ENCODE data around the gene PIGL. TPM values are rescaled to one million over a fixed set of nuclear protein-coding genes. Genes with fewer than 3 reads are reported as not detected.
A peak's percentile ranks its signal among the peaks of the same experiment; 100 is the strongest.

The PIGL gene
- total and polyA plus RNA-seq, 2 of the 4 experiments (the other 2 are of a cell fraction), result 17.9 to 29.5 TPM

DNA sequence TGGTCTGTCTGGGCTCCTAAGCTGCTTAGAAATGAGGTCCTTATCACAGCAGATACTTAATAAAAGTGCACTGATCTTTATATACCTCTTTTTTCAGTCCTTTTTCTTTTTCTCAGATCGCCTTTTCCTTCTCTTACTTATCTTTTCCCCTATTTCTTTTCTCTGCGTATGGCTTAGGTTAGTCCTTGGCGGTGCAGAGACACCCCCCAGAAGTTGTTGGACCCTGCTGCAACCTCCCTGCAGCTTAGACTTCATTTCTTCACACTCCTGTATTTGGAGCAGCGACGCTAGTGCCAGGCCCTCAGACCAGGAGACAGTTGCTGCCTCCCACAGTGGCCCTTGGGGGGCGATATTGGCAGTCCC lies 68.6 kb downstream of the PIGL start:
- peaks cover 3 to 26% of the 10 kb centered on the region in 2 experiments; a peak in 2 of 4 replicates for H3K79me1 ChIP-seq (ENCODE audit: low read depth in 1 of 2, low read length in 2 of 2)
- H3K4ac ChIP-seq (ENCODE audit: low read depth, low read length), result peak overlapping the region; percentile 89
- peaks cover 6% of the 10 kb centered on the region; the same call in 1 of the 2 replicates for H4K20me1 ChIP-seq (ENCODE audit: insufficient read depth, low read length)
- no peak overlapping the region for H3K4me3 ChIP-seq (ENCODE audit: insufficient read depth, low read depth, low read length)
- peaks cover 24% of the 10 kb centered on the region for H3K4me1 ChIP-seq (ENCODE audit: control insufficient read depth, insufficient read depth, low read length)
- H3K4me2 ChIP-seq (ENCODE audit: low read depth, low read length), result peak overlapping the region; percentile 79
- H2AK9ac ChIP-seq (replicated peaks; ENCODE audit: low read depth, low read length, poor library complexity), result peak overlapping the region; percentile 80
- peak overlapping the region; percentile 96 for H3K56ac ChIP-seq (ENCODE audit: extremely low read depth, insufficient read depth, low read length)
- H3K18ac ChIP-seq (ENCODE audit: low read depth, low read length), result peak overlapping the region; percentile 86
- H4K91ac ChIP-seq (ENCODE audit: insufficient read depth, low read depth, low read length), result peak overlapping the region; percentile 95
- H3K9me3 ChIP-seq (ENCODE audit: control insufficient read depth, insufficient read depth, low read length), result no peaks in the 10 kb centered on the region
- ChIA-PET POLR2A (ENCODE audit: unreplicated experiment) (no interaction called here), CTCF (interaction anchor here (0.8 to 1.6 kb wide), 4 partner anchors 23 to 166 kb away, joined by 3 to 7 read pairs (median 6); no protein-coding TSS in a partner anchor)
- H3K36me3 ChIP-seq (ENCODE audit: control insufficient read depth, insufficient read depth, low read length), result no peaks in the 10 kb centered on the region
- H4K5ac ChIP-seq (ENCODE audit: low read depth, low read length), result peak overlapping the region; percentile 89
- in situ Hi-C loops (cut with MboI; ENCODE audit: low sequenced_read_pairs), result no loop called here
- no TSS peak for BruUV-seq (replicated peaks)
- H3K9ac ChIP-seq (ENCODE audit: low read depth, low read length), result peak overlapping the region; percentile 76
- no peak for ATAC-seq (ENCODE audit: low read depth)
- DNase-seq, result no peak
- peak overlapping the region; percentile 84 to 88 for H4K8ac ChIP-seq (ENCODE audit: low read depth in 2 of 2, low read length in 2 of 2)
- no CpG with 5 or more reads among the region's 6 CpGs for WGBS, 2 experiments (ENCODE audit: extremely low coverage in 2 of 2, insufficient read length in 1 of 2)
- H3K27me3 ChIP-seq (ENCODE audit: control insufficient read depth, insufficient read depth, low read length), result no peaks in the 10 kb centered on the region
- peak overlapping the region; percentile 87 for H3K23ac ChIP-seq (ENCODE audit: low read depth, low read length)
- dilution Hi-C loops (cut with HindIII; ENCODE audit: low sequenced_read_pairs, unreplicated experiment), result no loop called here
- peak overlapping the region; percentile 68 for H2BK15ac ChIP-seq (ENCODE audit: low read depth, low read length)
- H2BK5ac ChIP-seq (ENCODE audit: low read depth, low read length, poor library complexity, severe bottlenecking), result peak overlapping the region; percentile 93
- TF ChIP-seq, protein P1, sequence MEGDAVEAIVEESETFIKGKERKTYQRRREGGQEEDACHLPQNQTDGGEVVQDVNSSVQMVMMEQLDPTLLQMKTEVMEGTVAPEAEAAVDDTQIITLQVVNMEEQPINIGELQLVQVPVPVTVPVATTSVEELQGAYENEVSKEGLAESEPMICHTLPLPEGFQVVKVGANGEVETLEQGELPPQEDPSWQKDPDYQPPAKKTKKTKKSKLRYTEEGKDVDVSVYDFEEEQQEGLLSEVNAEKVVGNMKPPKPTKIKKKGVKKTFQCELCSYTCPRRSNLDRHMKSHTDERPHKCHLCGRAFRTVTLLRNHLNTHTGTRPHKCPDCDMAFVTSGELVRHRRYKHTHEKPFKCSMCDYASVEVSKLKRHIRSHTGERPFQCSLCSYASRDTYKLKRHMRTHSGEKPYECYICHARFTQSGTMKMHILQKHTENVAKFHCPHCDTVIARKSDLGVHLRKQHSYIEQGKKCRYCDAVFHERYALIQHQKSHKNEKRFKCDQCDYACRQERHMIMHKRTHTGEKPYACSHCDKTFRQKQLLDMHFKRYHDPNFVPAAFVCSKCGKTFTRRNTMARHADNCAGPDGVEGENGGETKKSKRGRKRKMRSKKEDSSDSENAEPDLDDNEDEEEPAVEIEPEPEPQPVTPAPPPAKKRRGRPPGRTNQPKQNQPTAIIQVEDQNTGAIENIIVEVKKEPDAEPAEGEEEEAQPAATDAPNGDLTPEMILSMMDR (conservative IDR thresholded peaks at IDR 0.05; ENCODE audit: low read depth, low read length), result peak; percentile 45
- TF ChIP-seq FOS (IDR thresholded peaks at IDR 0.05; ENCODE audit: low read depth, low read length) (no peak), MXI1 (IDR thresholded peaks at IDR 0.05; ENCODE audit: borderline replicate concordance, low read depth, low read length) (no peak), SMC3 (IDR thresholded peaks at IDR 0.05; ENCODE audit: low read depth, low read length) (0 out of 2 replicates have a peak, but pooled peaks have one; percentile 27)
- H2BK120ac ChIP-seq (ENCODE audit: low read depth, low read length), result peak overlapping the region; percentile 98
- H3K9me1 ChIP-seq (ENCODE audit: insufficient read depth, low read length), result peaks cover 18% of the 10 kb centered on the region
- H3K14ac ChIP-seq (replicated peaks; ENCODE audit: low read depth, low read length), result peak overlapping the region; percentile 93
- peak overlapping the region; percentile 96 for H2AK5ac ChIP-seq (ENCODE audit: low read depth, low read length)
- H2AFZ ChIP-seq (replicated peaks; ENCODE audit: low read length, poor library complexity), result peak overlapping the region; percentile 82
- H2BK20ac ChIP-seq (ENCODE audit: low read depth, low read length), result peak overlapping the region; percentile 97
- intact Hi-C loops (cut with micrococcal nuclease), result loop anchor here (1.0 to 5.0 kb wide), 3 partner anchors 37 to 70 kb away; partner anchors contain the start of genes CENPV and NCOR1
- peak overlapping the region; percentile 98 for H3K27ac ChIP-seq (ENCODE audit: insufficient read depth, low read length)
